Measurements from ENCODE around the gene HERC6. TPM values are rescaled to one million over a fixed set of nuclear protein-coding genes. Genes with fewer than 3 reads are reported as not detected.
"Not testable (repeated sequence)": the region's sequence is repeated elsewhere in the genome, so short reads cannot be mapped to it uniquely, and the experiment has no call there.

Gene HERC6
- total RNA-seq, 2 donors from 2014 or later: 2.2 to 9.3 TPM

DNA sequence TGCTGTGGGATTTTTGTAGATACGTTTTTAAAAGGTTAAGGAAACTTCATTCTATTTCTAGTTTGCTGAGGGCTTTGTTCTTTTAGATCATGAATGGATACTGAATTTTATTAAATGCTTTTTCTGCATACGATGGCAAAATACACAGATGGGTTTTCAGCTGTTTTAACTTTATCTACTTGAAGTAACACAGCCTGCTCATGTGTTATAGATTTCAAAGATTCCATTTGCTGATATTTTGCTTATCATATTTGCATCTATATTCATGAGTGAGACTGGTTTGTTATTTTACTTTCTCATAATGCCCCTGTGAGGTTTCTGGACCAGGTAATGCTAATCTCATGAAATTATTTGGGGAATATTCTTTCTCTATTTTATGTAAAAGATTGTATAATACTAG, 43.8 kb downstream of the HERC6 start:
- no peak for DNase-seq (ENCODE audit: low spot score in 2 of 2)
- ATAC-seq: no peak
- Mint-ChIP-seq H3K36me3 (peaks cover 0 to 4% of the 10 kb centered on the region in 2 donors), H3K27ac (no peak overlapping the region), H3K9me3 (no peaks in the 10 kb centered on the region)

DNA sequence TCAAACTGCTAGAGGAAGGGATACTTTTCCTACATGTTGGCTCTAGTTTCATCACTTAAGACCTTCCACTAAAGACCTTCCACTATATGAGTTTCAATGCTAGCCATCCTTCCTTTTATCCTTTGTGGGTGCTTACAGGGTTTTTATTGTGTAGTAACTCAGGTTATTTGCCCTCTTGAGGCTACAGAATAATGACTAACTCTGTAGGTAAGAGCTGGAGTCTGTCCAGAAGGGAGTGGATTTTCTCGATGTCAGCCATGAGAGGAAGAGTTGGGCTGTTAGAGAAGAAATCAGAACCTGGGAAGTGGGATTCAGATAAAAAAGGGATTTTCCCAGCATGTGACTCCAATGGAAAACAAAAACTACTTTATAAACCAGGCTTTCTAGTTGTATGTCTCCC, 50.7 kb downstream of the HERC6 start:
- ATAC-seq: no peak
- DNase-seq (ENCODE audit: low spot score in 2 of 2): no peak
- H3K36me3 Mint-ChIP-seq: peaks cover 0 to 18% of the 10 kb centered on the region in 2 donors
- H3K27ac Mint-ChIP-seq: no peak overlapping the region
- H3K9me3 Mint-ChIP-seq: no peaks in the 10 kb centered on the region

DNA sequence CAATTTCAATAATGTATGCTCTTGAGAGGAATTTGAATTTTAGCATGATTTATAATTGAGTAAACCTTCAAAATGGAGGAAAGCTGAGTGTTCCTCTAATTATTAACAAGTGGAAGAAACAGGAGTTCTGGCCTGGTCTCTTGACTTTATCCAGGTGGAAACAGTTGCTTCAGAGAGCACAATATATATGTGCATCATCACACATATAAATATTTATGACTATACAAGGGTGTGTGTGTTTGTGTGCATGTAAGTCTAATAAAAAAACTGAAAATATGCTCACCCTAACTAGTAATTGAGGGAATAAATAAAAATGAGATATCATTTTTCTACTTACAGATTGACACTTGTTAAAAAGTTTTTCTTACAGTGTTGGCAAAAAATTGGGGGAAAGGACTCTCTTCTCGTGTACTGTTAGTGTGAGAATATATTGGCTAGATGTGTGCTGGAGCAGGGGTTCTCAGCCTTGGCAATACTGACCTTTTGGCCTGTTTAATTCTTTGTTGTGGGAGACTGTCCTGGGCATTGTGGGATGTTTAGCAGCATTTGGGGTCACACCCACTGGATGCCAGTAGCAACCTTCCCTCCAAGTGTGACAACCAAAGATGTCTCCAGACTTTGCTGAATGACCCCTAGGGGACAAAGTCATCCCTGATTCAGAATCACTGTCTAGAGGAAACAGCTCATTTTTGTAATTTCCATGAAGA, 57.5 kb downstream of the HERC6 start:
- ATAC-seq (no peak), DNase-seq (ENCODE audit: low spot score in 2 of 2) (no peak)
- H3K36me3 Mint-ChIP-seq: peaks cover 4 to 12% of the 10 kb centered on the region in 2 donors
- H3K9me3 Mint-ChIP-seq: no peaks in the 10 kb centered on the region
- H3K27ac Mint-ChIP-seq: no peak overlapping the region

DNA sequence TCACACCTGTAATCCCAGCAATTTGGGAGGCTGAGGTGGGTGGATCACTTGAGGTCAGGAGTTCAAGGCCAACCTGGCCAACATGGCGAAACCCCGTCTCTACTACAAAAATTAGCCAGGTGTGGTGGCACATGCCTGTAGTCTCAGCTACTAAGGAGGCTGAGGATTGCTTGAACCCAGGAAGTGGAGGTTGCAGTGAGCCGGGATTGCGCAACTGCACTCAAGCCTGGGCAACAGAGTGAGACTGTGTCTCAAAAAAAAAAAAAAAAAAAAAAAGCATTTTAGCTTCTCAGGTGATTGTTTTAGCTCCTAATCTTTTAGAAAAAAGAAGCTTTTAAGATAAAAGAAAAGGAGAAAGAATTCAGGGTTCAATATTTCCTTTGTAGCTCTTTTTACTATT, 59.2 kb downstream of the HERC6 start:
- H3K36me3 Mint-ChIP-seq: peaks cover 12 to 13% of the 10 kb centered on the region in 2 donors
- not testable (repeated sequence) for DNase-seq (ENCODE audit: low spot score in 2 of 2); ATAC-seq; H3K27ac Mint-ChIP-seq; H3K9me3 Mint-ChIP-seq

DNA sequence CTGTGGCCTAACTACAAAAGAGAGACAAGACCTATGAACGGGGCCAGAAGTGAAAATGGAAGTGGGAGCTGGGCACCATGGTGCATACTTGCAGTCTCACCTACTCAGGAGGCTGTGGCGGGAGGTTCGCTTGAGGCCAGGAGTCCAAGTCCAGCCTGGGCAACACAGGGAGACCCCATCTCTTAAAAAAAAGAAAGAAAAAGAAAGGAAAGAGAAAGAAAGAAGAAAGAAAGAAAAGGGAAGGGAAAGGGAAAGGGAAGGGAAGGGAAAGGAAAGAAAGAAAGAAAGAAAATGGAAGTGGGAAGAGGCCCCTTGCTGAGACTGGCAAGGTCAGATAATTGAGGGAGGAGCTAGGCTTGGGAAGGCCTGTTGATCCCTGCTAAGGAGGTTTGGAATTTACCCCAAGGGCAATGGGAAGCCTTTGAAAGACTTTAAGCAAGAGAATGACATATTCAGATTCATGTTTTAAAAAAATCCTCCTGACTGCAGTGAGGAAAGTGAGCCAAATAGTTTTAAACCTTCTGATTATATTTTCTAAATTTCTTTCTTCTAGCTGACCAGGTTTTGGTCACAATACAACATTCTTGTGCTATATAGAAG, 60.6 kb downstream of the HERC6 start:
- H3K9me3 Mint-ChIP-seq: peaks cover 0 to 11% of the 10 kb centered on the region in 2 donors
- ATAC-seq (no peak), DNase-seq (ENCODE audit: low spot score in 2 of 2) (no peak)
- peaks cover 10 to 19% of the 10 kb centered on the region in 2 donors for H3K36me3 Mint-ChIP-seq
- H3K27ac Mint-ChIP-seq: peak overlapping the region; percentile 38 to 72

DNA sequence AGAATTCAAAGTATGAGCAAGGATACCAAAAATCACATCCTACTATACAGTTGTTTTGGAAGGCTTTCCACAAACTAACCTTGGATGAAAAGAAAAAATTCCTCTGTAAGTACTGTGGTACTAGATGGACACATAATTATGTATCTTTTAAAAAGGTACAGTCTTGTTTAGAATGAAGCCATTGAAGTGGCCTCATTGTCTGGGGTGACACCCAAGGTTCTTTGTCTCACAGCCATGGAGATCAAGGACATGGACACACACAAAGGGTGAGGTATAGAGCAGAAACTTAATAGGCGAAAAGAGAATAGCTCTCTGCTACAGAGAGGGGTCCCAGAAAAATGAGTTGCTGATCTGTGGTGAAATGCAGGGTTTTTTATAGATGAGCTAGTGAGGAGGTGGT, 61.5 kb downstream of the HERC6 start:
- peaks cover 10 to 19% of the 10 kb centered on the region in 2 donors for H3K36me3 Mint-ChIP-seq
- H3K27ac Mint-ChIP-seq: no peak overlapping the region

DNA sequence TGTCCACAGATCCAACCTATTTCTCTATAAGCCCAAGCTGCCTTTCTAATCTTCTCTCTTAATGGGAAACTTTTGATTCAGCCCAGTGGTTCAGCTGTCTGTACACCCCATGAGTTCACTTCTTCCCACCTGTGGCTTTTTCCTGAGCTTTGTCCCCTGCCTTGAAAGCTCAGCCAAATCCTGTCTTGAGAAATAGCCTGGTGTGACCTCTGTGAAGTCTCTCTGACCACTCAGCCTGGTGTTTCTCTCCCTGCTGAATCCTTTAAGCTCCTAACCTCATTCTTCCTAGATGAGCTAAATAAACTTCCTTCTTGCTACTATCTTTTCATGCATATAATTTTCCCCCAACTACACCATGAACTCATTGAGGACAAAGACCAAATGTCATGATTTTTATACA, 63.0 kb downstream of the HERC6 start:
- DNase-seq (ENCODE audit: low spot score in 2 of 2): no peak
- H3K27ac Mint-ChIP-seq: peak overlapping the region in 1 of 2 donors; percentile 48
- H3K9me3 Mint-ChIP-seq: peaks cover 0 to 11% of the 10 kb centered on the region in 2 donors
- peaks cover 10 to 19% of the 10 kb centered on the region in 2 donors for H3K36me3 Mint-ChIP-seq
- no peak for ATAC-seq

More for the DNA sequence above, 61.5 kb downstream of the HERC6 start:
- ATAC-seq (no peak), DNase-seq (ENCODE audit: low spot score in 2 of 2) (no peak)
- H3K9me3 Mint-ChIP-seq: peaks cover 0 to 11% of the 10 kb centered on the region in 2 donors

DNA sequence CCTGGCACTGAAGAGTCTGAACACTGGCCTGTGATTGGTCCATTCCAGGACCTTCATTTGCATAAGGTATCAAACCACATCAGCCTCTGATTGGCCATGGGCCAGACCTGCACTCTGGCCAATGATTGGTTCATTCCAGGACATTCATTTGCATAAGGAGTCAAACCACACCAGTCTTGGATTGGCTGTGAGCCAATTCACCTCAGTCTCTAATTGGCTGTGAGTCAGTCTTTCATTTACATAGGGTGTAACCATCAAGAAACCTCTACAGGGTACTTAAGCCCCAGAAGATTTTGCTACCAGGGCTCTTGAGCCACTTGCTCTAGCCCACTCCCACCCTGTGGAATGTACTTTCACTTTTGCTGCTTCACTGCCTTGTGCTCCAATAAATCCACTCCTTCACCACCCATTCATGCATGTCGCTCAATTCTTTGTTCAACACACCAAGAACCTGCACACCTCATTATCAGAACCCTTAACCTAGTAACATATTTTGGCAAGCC, 64.1 kb downstream of the HERC6 start:
- Mint-ChIP-seq H3K27ac (no peak overlapping the region), H3K9me3 (peaks cover 0 to 11% of the 10 kb centered on the region in 2 donors), H3K36me3 (peaks cover 10 to 19% of the 10 kb centered on the region in 2 donors)
- ATAC-seq (peak in 1 of 2 donors; percentile 46), DNase-seq (ENCODE audit: low spot score in 2 of 2) (no peak)

DNA sequence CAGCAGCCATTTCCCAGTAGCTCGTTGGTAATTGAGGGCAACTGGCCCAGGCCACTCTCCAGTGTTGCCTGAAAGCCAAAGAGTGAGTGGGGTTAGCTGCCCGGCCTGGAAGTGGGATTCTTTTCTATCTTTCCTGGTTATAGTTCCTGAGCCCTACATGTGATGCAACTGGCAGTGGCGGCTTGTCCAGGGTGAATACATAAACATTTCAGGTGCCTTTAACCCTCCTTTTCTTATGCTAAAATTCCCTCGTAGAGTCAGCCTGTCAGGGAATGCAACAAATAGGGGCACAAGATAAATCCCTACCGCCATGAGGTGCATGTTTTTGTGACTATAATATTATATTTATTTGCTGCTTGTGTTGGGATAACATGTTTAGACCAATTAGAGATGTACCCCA, 64.8 kb downstream of the HERC6 start:
- Mint-ChIP-seq H3K36me3 (peaks cover 10 to 19% of the 10 kb centered on the region in 2 donors), H3K27ac (no peak overlapping the region), H3K9me3 (peaks cover 0 to 11% of the 10 kb centered on the region in 2 donors)
- ATAC-seq: no peak
- DNase-seq (ENCODE audit: low spot score in 2 of 2): no peak

DNA sequence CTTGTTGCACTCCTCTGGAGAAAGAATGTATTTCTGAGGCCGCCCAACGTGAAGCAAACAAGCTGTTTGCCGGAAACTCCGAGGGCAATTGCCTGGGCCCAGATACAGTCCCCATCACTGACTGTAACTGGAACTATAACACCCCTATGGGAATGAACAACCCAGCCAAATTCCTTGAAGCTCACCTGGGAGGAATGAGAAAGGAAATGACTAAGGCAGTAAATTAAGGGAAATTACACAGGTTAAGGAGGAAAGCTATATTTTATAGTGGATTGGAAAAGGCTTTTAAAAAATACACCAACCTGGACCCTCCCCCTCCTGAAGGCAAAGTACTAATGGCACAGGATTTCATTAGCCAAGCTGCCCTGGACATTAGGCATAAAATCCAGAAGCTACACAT, 66.6 kb downstream of the HERC6 start:
- H3K36me3 Mint-ChIP-seq: peaks cover 10 to 15% of the 10 kb centered on the region in 2 donors
- ATAC-seq (no peak), DNase-seq (ENCODE audit: low spot score in 2 of 2) (no peak)
- H3K9me3 Mint-ChIP-seq: peaks cover 0 to 11% of the 10 kb centered on the region in 2 donors
- H3K27ac Mint-ChIP-seq: no peak overlapping the region

DNA sequence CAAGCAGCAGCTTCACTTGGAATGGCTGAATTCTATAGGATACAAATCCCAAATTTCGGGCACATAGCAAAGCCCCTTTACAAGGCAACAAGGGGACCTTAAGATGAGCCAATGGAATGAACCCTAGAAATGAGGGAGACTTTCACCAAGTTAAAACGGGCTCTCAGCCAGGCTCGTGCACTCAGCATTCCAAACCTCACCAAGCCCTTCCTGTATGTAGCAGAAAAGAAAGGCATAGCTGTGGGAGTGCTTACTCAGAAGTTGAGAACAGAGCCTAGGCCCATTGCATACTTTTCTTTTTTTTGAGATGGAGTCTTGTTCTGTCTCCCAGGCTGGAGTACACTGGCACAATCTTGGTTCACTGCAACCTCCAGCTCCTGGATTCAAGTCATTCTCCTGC, 67.5 kb downstream of the HERC6 start:
- Mint-ChIP-seq H3K27ac (no peak overlapping the region), H3K36me3 (peaks cover 10 to 15% of the 10 kb centered on the region in 2 donors), H3K9me3 (peaks cover 0 to 11% of the 10 kb centered on the region in 2 donors)
- no peak for DNase-seq (ENCODE audit: low spot score in 2 of 2)
- ATAC-seq: no peak

DNA sequence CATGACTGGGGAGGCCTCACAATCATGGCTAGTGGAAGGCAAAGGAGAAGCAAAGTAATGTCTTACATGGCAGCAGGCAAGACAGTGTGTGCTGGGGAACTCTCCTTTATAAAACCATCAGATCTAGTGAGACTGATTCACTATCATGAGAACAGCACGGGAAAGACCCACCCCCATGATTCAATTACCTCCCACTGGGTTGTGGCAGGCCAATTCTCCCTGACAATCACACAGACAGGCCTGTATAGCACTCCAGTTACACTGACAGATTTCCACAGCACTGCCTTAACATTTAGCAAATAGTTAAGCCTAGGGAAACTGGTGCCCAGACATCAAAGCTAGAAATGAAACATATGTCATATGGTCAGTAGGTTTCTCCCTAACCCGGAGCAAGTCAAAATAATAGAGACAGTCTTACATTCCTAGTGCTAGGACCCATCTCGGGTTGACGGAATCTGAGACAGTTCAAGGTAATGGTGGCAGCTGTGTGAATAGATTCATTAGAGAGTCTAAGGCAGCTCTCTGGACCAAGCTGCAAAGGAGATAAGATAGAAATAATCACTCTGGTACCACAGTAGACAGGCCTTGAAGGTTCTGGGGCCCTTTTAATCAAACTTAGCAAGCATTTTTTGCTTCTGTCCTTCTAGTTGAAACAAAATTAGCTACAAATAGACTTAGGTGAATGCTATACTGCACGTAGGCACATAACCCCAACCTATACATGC, 68.9 kb downstream of the HERC6 start:
- DNase-seq (ENCODE audit: low spot score in 2 of 2): no peak
- H3K36me3 Mint-ChIP-seq: peaks cover 10% of the 10 kb centered on the region in 2 donors
- ATAC-seq: peak in 1 of 2 donors; percentile 24
- H3K9me3 Mint-ChIP-seq: peaks cover 0 to 7% of the 10 kb centered on the region in 2 donors
- H3K27ac Mint-ChIP-seq: no peak overlapping the region

DNA sequence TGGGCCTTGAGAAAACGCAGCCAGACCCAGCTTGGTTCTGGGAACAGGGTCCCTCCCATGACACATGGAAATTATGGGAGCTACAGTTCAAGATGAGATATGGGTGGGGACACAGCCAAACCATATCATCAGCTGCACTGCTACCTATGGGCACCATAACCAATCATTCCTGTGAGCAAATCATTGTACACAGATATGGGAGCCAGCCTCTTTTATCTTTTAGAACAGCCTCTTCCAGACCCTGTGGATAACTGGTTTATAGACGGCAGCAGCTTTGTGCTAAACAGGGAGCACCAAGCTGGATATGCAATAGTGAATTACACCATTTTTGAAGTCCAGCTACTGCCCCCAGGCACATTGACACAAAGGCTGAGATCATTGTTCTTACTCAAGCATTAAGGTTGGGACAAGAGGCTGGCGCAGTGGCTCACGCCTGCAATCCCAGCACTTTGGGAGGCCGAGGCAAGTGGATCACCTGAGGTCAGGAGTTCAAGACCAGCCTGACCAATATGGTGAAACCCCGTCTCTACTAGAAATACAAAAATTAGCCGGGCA, 69.6 kb downstream of the HERC6 start:
- H3K9me3 Mint-ChIP-seq; ATAC-seq; DNase-seq (ENCODE audit: low spot score in 2 of 2); H3K27ac Mint-ChIP-seq; H3K36me3 Mint-ChIP-seq: not testable (repeated sequence)

DNA sequence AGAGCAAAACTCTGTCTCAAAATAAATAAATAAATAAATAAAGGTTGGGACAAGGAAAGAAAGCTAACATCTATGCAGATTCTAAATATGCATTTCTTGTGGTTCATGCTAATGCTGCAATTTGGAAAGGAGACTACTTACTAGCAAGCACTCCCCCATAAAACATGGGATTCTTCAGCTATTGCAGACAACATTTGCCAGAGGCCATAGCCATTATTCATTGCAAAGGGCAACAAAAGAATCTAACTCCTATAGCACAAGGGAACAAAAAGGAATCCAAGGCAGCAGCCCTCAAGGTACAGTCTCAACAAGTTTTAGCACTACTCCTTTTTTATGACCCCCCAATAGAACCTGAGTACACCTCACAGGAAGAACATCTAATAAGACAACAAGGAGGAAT, 70.2 kb downstream of the HERC6 start:
- Mint-ChIP-seq H3K9me3 (peaks cover 0 to 6% of the 10 kb centered on the region in 2 donors), H3K36me3 (no peaks in the 10 kb centered on the region), H3K27ac (no peak overlapping the region)
- DNase-seq (ENCODE audit: low spot score in 2 of 2) (no peak), ATAC-seq (no peak)

DNA sequence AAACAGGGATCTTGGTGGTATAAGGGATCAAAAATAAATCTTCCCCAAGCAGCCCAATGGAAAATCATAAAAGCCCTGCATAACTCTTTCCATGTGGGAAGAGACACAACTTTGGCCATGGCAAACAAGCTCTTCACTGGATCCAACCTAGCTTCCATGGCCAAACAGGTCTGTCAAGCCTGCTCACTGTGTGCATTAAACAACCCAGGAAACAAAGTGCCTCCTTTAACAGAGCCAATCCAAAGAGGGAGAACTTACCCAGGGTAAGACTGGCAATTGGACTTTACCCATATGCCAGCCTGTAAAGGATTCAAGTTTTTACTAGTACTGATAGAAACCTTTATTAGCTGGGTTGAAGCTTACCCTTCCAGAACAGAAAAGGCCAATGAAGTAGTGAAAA, 70.6 kb downstream of the HERC6 start:
- peaks cover 0 to 6% of the 10 kb centered on the region in 2 donors for H3K9me3 Mint-ChIP-seq
- no peak for ATAC-seq
- H3K27ac Mint-ChIP-seq: no peak overlapping the region
- no peaks in the 10 kb centered on the region for H3K36me3 Mint-ChIP-seq
- no peak for DNase-seq (ENCODE audit: low spot score in 2 of 2)

DNA sequence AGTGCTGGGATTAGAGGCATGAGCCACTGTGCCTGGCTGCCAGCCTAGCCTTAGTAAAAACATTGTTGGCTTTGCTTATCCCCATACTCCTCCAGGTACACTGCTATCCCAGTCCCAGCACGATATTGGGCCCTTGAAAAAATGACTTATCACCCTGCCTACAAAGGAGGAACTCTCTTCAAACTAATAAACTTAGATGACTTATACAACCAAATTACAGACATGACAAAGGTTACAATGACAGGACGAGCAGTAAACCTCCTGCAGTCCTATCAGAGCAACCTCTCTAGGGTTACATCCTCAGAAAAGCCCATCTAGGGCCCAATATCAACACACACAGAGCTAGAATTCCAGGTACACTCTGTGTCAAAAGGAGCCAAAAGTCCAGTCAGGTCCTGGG, 72.6 kb downstream of the HERC6 start:
- H3K27ac Mint-ChIP-seq: no peak overlapping the region
- H3K36me3 Mint-ChIP-seq: no peaks in the 10 kb centered on the region
- ATAC-seq (no peak), DNase-seq (ENCODE audit: low spot score in 2 of 2) (no peak)
- H3K9me3 Mint-ChIP-seq: peaks cover 0 to 6% of the 10 kb centered on the region in 2 donors

DNA sequence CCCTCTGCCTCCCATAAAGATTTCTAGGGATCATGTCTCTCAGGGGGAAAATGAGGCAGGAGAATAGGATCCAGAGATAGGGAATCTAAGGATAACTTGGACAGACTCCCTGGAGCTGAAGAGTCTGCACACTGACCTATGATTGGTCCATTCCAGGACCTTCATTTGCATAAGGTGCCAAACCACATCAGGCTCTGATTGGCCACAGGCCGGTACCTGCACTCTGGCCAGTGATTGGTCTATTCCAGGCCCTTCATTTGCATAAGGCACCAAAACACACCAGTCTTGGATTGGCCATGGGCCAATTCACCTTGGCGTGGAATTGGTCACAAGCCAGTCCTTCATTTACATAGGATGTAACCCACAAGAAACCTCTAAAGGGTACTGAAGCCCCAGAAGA, 74.3 kb downstream of the HERC6 start:
- H3K9me3 Mint-ChIP-seq: peaks cover 0 to 6% of the 10 kb centered on the region in 2 donors
- DNase-seq (ENCODE audit: low spot score in 2 of 2) (no peak), ATAC-seq (no peak)
- H3K36me3 Mint-ChIP-seq: peaks cover 6 to 9% of the 10 kb centered on the region in 2 donors
- H3K27ac Mint-ChIP-seq: no peak overlapping the region
